Activated CD4-positive, alpha-beta T cell treated with anti-CD3 and anti-CD28 coated beads, Interleukin-2, amount 50 U/mL, for 4 hours (primary cell): ENCODE results near the gene CHMP6.

Source experiments
- DNase-seq, 2 experiments: peaks; one replicate each; pipeline ENCODE4 v3.0.0-alpha.2; 2020

Gene CHMP6

GRCh38 chr17:80971704-80972304 is 19.8 kb upstream of the CHMP6 start:
- DNase-seq = no peak

GRCh38 chr17:80976701-80977100 is 14.9 kb upstream of the CHMP6 start:
- DNase-seq = no peak

GRCh38 chr17:80977172-80977571 is 14.5 kb upstream of the CHMP6 start:
- DNase-seq = no peak

- DNase-seq = no peak
Observed at GRCh38 chr17:80978499-80979497, 12.8 kb upstream of the CHMP6 start.

GRCh38 chr17:80979547-80980378 is 11.9 kb upstream of the CHMP6 start:
- no peak for DNase-seq

GRCh38 chr17:80980397-80981061 is 11.1 kb upstream of the CHMP6 start:
- DNase-seq = peak; percentile 69 to 71

GRCh38 chr17:80981062-80981902 is 10.4 kb upstream of the CHMP6 start:
- DNase-seq = peak in 1 of 2 experiments; percentile 22

GRCh38 chr17:80981929-80982425 is 9.7 kb upstream of the CHMP6 start:
- DNase-seq = no peak

- no peak for DNase-seq
Observed at GRCh38 chr17:80982426-80982974, 9.1 kb upstream of the CHMP6 start.

- no peak for DNase-seq
Observed at GRCh38 chr17:80983545-80983944, 8.1 kb upstream of the CHMP6 start.

- no peak for DNase-seq
Observed at GRCh38 chr17:80984749-80985148, 6.9 kb upstream of the CHMP6 start.

- no peak for DNase-seq
Observed at GRCh38 chr17:80986046-80986445, 5.6 kb upstream of the CHMP6 start.

- DNase-seq = no peak
Observed at GRCh38 chr17:80986816-80987475, 4.7 kb upstream of the CHMP6 start.

GRCh38 chr17:80987941-80988461 is 3.6 kb upstream of the CHMP6 start:
- DNase-seq = no peak

GRCh38 chr17:80989586-80989913 is 2.1 kb upstream of the CHMP6 start:
- DNase-seq = no peak

- DNase-seq = no peak
Observed at GRCh38 chr17:80990921-80991644, 558 bp upstream of the CHMP6 start.

- DNase-seq = no peak
Observed at GRCh38 chr17:80992077-80992947, 671 bp downstream of the CHMP6 start.

- no peak for DNase-seq
Observed at GRCh38 chr17:80992948-80993624, 1.4 kb downstream of the CHMP6 start.
